Neural cell (in vitro differentiated cells): ENCODE measurements around the gene VDAC1. TPM values are rescaled to one million over a fixed set of nuclear protein-coding genes. Genes with fewer than 3 reads are reported as not detected.

Experiments used
- H2AFZ ChIP-seq: fragments of 200-600, 300-800 bp; sonication (generic), shearing (Covaris generic); 2 replicates; pipeline ENCODE4 v1.6.0; 2014; ENCODE audit warnings: low read depth, mild to moderate bottlenecking, antibody characterized with exemption, low read length, moderate library complexity
- H3F3A ChIP-seq: fragments of 200-600 bp; shearing (Covaris generic); 2 replicates; pipeline ENCODE4 v1.6.1; 2016; ENCODE audit warnings: mild to moderate bottlenecking, moderate library complexity, mixed read lengths, antibody characterized with exemption, low read length; ENCODE audit not compliant: insufficient read depth, poor library complexity, severe bottlenecking
- H3K27ac ChIP-seq: fragments of 200-600, 300-800 bp; sonication (generic), shearing (Covaris generic); 2 replicates; pipeline ENCODE4 v1.5.1; 2014; ENCODE audit warnings: mild to moderate bottlenecking, low read length, moderate library complexity
- H3K27me3 ChIP-seq: fragments of 300-800, 200-600 bp; sonication (generic), shearing (Covaris generic); 2 replicates; pipeline ENCODE4 v1.6.0; 2014; ENCODE audit warnings: mild to moderate bottlenecking, low read depth, low read length, moderate library complexity; ENCODE audit not compliant: insufficient read depth
- H3K36me3 ChIP-seq: fragments of 300-800, 200-600 bp; sonication (generic), shearing (Covaris generic); 2 replicates; pipeline ENCODE4 v1.5.1; 2014; ENCODE audit warnings: mild to moderate bottlenecking, antibody characterized with exemption, low read length, moderate library complexity; ENCODE audit not compliant: insufficient read depth
- H3K4me2 ChIP-seq: fragments of 300-800, 200-600 bp; sonication (generic), shearing (Covaris generic); 2 replicates; pipeline ENCODE4 v1.6.0; 2014; ENCODE audit warnings: mild to moderate bottlenecking, low read length
- H3K4me3 ChIP-seq: fragments of 300-800, 200-600 bp; sonication (generic), shearing (Covaris generic); 2 replicates; pipeline ENCODE4 v1.5.1; 2014; ENCODE audit warnings: mild to moderate bottlenecking, low read length, moderate library complexity
- H3K79me2 ChIP-seq: fragments of 200-600 bp; shearing (Covaris generic); replicated peaks from 2 replicates; pipeline ENCODE4 v1.6.0; 2014; ENCODE audit warnings: mild to moderate bottlenecking, low read length, moderate library complexity; ENCODE audit not compliant: insufficient read depth
- H3K9ac ChIP-seq: fragments of 300-800, 200-600 bp; sonication (generic), shearing (Covaris generic); 2 replicates; pipeline ENCODE4 v1.6.1; 2016; ENCODE audit warnings: mild to moderate bottlenecking, low read length, mixed read lengths
- H3K9me2 ChIP-seq: fragments of 200-600 bp; shearing (Covaris generic); 2 replicates; pipeline ENCODE4 v1.6.1; 2016; ENCODE audit warnings: mild to moderate bottlenecking, low read length, mixed read lengths; ENCODE audit not compliant: insufficient read depth
- H3K9me3 ChIP-seq: fragments of 200-600, 300-800 bp; sonication (generic), shearing (Covaris generic); 2 replicates; pipeline ENCODE4 v1.6.1; 2016; ENCODE audit warnings: mild to moderate bottlenecking, mixed run types, low read length, moderate library complexity, mixed read lengths
- H4K20me1 ChIP-seq: fragments of 200-600 bp; shearing (Covaris generic); 2 replicates; pipeline ENCODE4 v1.6.1; 2016; ENCODE audit warnings: mild to moderate bottlenecking, mixed run types; ENCODE audit not compliant: insufficient read depth
- EP300 ChIP-seq: fragments of 450-650 bp; conservative IDR thresholded peaks from 2 replicates; pipeline ENCODE4 v1.6.1; 2014; ENCODE audit warnings: antibody characterized with exemption, mild to moderate bottlenecking, moderate library complexity; ENCODE audit not compliant: poor library complexity, severe bottlenecking
- EZH2 ChIP-seq: fragments of 200-600, 300-800 bp; shearing (Covaris generic), sonication (generic); IDR thresholded peaks from 2 replicates; pipeline ENCODE4 v1.6.1; 2014; ENCODE audit warnings: antibody characterized with exemption, low read length, borderline replicate concordance, mild to moderate bottlenecking; ENCODE audit not compliant: insufficient read depth, poor library complexity, severe bottlenecking
- MXI1 ChIP-seq: fragments of 450-650 bp; conservative IDR thresholded peaks from 2 replicates; pipeline ENCODE4 v1.6.1; 2014; ENCODE audit warnings: antibody characterized with exemption, mild to moderate bottlenecking; ENCODE audit not compliant: poor library complexity, severe bottlenecking
- POLR2AphosphoS5 ChIP-seq: IDR thresholded peaks from 2 replicates; pipeline ENCODE4 v1.6.1; 2012
- RAD21 ChIP-seq: fragments of 450-650 bp; conservative IDR thresholded peaks from 2 replicates; pipeline ENCODE4 v1.6.1; 2014; ENCODE audit warnings: antibody characterized with exemption, mild to moderate bottlenecking, moderate library complexity
- REST ChIP-seq: IDR thresholded peaks from 2 replicates; pipeline ENCODE4 v1.6.1; 2012; ENCODE audit warnings: borderline replicate concordance
- SMC3 ChIP-seq: fragments of 450-650 bp; conservative IDR thresholded peaks from 2 replicates; pipeline ENCODE4 v1.6.1; 2014; ENCODE audit warnings: antibody characterized with exemption, mild to moderate bottlenecking, moderate library complexity; ENCODE audit not compliant: poor library complexity
- TAF1 ChIP-seq: IDR thresholded peaks from 2 replicates; pipeline ENCODE4 v1.6.1; 2012; ENCODE audit warnings: low read depth
- polyA plus RNA-seq: library from polyadenylated mRNA; depleted of rRNA; stranded (reverse); fragments of >200 nt; gene quantifications from 2 replicates; pipeline ENCODE4 v1.2.3, GENCODE V29; 2014
- TF ChIP-seq, protein P1 (sequence below): fragments of 450-650 bp; IDR thresholded peaks from 2 replicates; pipeline ENCODE4 v1.5.1; 2014; ENCODE audit warnings: antibody characterized with exemption, mild to moderate bottlenecking, moderate library complexity; ENCODE audit not compliant: poor library complexity, severe bottlenecking

VDAC1 gene
- polyA plus RNA-seq, 1 donor from 2014 or later: 307 TPM

- peak overlapping the region; percentile 95 for H3K27ac ChIP-seq
- peak overlapping the region; percentile 95 for H3K4me3 ChIP-seq
- H3K9ac ChIP-seq: peak overlapping the region; percentile 94
- H3K9me3 ChIP-seq: no peaks in the 10 kb centered on the region
- H2AFZ ChIP-seq: no peak overlapping the region
- no peaks in the 10 kb centered on the region for H3K9me2 ChIP-seq
- peak overlapping the region; percentile 98 for H3K4me2 ChIP-seq
- TF ChIP-seq MXI1 (no peak), EZH2 (no peak), TAF1 (peak; percentile 9), RAD21 (no peak), EP300 (no peak), SMC3 (no peak)
- TF ChIP-seq, protein P1, sequence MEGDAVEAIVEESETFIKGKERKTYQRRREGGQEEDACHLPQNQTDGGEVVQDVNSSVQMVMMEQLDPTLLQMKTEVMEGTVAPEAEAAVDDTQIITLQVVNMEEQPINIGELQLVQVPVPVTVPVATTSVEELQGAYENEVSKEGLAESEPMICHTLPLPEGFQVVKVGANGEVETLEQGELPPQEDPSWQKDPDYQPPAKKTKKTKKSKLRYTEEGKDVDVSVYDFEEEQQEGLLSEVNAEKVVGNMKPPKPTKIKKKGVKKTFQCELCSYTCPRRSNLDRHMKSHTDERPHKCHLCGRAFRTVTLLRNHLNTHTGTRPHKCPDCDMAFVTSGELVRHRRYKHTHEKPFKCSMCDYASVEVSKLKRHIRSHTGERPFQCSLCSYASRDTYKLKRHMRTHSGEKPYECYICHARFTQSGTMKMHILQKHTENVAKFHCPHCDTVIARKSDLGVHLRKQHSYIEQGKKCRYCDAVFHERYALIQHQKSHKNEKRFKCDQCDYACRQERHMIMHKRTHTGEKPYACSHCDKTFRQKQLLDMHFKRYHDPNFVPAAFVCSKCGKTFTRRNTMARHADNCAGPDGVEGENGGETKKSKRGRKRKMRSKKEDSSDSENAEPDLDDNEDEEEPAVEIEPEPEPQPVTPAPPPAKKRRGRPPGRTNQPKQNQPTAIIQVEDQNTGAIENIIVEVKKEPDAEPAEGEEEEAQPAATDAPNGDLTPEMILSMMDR: no peak
- H3K27me3 ChIP-seq: no peaks in the 10 kb centered on the region
- peaks cover 12% of the 10 kb centered on the region for H4K20me1 ChIP-seq
- H3K36me3 ChIP-seq: no peaks in the 10 kb centered on the region
- peaks cover 46% of the 10 kb centered on the region for H3K79me2 ChIP-seq
- peaks cover 4% of the 10 kb centered on the region for H3F3A ChIP-seq
Observed at GRCh38 chr5:134003064-134003816, 1.5 kb downstream of the VDAC1 start.

GRCh38 chr5:134001938-134002731, 2.6 kb downstream of the VDAC1 start:
- no peaks in the 10 kb centered on the region for H3K27me3 ChIP-seq
- H3K9me2 ChIP-seq: no peaks in the 10 kb centered on the region
- peak overlapping the region; percentile 95 for H3K4me3 ChIP-seq
- peaks cover 12% of the 10 kb centered on the region for H4K20me1 ChIP-seq
- H2AFZ ChIP-seq: no peak overlapping the region
- H3F3A ChIP-seq: peaks cover 4% of the 10 kb centered on the region
- H3K79me2 ChIP-seq: peaks cover 53% of the 10 kb centered on the region
- H3K27ac ChIP-seq: no peak overlapping the region
- H3K9ac ChIP-seq: no peak overlapping the region
- no peak overlapping the region for H3K4me2 ChIP-seq
- TF ChIP-seq RAD21: no peak
- TF ChIP-seq TAF1: no peak
- TF ChIP-seq, protein P1: no peak
- no peak for TF ChIP-seq EP300
- no peak for TF ChIP-seq REST
- TF ChIP-seq POLR2AphosphoS5: no peak
- no peak for TF ChIP-seq EZH2
- no peak for TF ChIP-seq SMC3
- no peak for TF ChIP-seq MXI1
- no peaks in the 10 kb centered on the region for H3K36me3 ChIP-seq
- no peaks in the 10 kb centered on the region for H3K9me3 ChIP-seq
